Measurements from ENCODE around the gene SLC35E2B.

DNA sequence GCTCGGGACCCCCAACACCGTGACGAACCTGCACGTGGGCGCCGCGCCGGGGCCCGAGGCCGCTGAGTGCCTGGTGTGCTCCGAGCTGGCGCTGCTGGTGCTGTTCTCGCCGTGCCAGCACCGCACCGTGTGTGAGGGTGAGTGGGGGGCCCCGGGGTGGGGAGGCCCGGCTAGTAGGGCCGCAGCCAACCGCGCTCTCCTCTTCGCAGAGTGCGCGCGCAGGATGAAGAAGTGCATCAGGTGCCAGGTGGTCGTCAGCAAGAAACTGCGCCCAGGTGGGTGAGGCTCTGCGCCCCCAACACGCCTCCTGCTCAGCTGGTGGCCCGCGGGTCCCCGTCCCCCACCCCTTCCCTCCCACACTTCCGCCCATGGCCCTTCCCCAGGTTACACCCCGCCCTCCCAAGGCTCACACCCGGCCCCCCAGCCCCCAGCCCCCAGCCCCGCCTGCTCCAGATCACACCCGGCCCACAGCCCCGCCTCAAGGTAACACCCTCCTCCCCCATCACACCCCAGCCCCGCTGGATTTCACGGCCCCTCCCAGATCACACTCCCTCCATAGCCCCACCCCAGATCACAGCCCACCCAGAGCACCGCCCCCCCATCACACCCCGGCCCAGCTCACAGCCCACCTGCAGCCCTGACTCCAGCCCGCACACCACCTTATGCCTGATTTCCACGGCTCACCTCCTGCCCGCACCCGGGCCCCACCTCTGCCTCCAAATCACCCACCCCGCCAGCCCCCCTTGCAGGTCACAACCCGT lies 63.0 kb downstream of the SLC35E2B start:
- TF ChIP-seq POLR2A (IDR thresholded peaks at IDR 0.05; ENCODE audit: low read length), result no peak
- no peak for TF ChIP-seq GATA1 (IDR thresholded peaks at IDR 0.05; ENCODE audit: low read depth, low read length)

All from erythroblast (primary cell).